ENCODE measurements around the gene KIFC3. TPM values are rescaled to one million over a fixed set of nuclear protein-coding genes. Genes with fewer than 3 reads are reported as not detected.

The KIFC3 gene
- total RNA-seq, 6 donors from 2014 or later: 82.6 to 340 (median 110) TPM

DNA sequence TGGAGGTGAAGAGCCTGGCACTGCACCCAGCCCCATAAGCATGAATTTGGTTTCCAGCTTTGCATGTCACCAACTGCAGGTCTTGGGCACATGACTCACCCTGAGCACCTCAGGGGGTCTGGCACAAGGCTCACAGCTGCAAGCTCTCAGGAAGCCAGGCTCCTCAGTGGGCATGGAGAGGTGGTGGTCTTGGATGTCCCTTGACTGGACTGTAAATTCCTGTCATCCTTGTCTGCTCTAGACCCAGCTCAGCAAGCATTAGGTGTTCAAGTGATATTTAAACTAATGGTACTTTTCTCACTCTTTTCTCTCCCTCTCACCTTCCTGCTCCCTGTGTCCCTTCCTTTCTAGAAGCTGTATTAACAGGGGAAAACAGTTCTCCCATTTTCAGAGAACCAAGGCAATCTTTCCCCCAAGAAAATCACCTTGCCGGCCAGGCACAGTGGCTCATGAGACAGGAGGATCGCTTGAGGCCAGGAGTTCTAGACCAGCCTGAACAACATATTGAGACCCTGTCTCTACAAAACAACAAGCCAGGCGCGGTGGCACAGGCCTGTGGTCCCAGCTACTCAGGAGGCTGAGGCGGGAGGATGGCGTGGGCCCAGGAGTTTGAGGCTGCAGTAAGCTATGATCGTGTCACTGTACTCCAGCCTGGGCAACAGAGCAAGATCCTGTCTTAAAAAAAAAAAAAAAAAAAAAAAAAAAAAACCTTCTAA is 5.1 kb upstream of the KIFC3 start:
- Histone ChIP-seq H3K36me3 (no peaks in the 10 kb centered on the region), H3K4me1 (peaks cover 44 to 61% (median 54%) of the 10 kb centered on the region in 4 donors), H3K4me3 (no peak overlapping the region), H3K9me3 (no peaks in the 10 kb centered on the region), H3K27ac (peak overlapping the region; percentile 56 to 83 (median 64)), H3K27me3 (no peaks in the 10 kb centered on the region)
- WGBS, 2 donors: 55 to 65% methylated on average over 7 of the region's 7 CpGs
- ATAC-seq (ENCODE audit: low FRiP score in 2 of 2): no peak
- no peak for DNase-seq
- TF ChIP-seq EP300 (IDR thresholded peaks at IDR 0.05) (no peak), CTCF (IDR thresholded peaks at IDR 0.05) (no peak)

GRCh38 chr16:57805176-57805575 is 2.9 kb upstream of the KIFC3 start:
- ATAC-seq (ENCODE audit: low FRiP score in 2 of 2) (no peak), DNase-seq (no peak)
- no peak for TF ChIP-seq POLR2AphosphoS5 (IDR thresholded peaks at IDR 0.05)
- TF ChIP-seq EP300 (IDR thresholded peaks at IDR 0.05): no peak
- TF ChIP-seq CTCF (IDR thresholded peaks at IDR 0.05): no peak
- no peak for TF ChIP-seq POLR2A (IDR thresholded peaks at IDR 0.05)
- Histone ChIP-seq H3K36me3 (no peaks in the 10 kb centered on the region), H3K4me3 (no peak overlapping the region), H3K9me3 (no peaks in the 10 kb centered on the region), H3K27me3 (no peaks in the 10 kb centered on the region), H3K4me1 (peaks cover 56 to 69% (median 62%) of the 10 kb centered on the region in 4 donors), H3K27ac (peak overlapping the region in 1 of 4 donors; percentile 23)
- WGBS, 2 donors: 72 to 77% methylated on average over 6 of the region's 6 CpGs

DNA sequence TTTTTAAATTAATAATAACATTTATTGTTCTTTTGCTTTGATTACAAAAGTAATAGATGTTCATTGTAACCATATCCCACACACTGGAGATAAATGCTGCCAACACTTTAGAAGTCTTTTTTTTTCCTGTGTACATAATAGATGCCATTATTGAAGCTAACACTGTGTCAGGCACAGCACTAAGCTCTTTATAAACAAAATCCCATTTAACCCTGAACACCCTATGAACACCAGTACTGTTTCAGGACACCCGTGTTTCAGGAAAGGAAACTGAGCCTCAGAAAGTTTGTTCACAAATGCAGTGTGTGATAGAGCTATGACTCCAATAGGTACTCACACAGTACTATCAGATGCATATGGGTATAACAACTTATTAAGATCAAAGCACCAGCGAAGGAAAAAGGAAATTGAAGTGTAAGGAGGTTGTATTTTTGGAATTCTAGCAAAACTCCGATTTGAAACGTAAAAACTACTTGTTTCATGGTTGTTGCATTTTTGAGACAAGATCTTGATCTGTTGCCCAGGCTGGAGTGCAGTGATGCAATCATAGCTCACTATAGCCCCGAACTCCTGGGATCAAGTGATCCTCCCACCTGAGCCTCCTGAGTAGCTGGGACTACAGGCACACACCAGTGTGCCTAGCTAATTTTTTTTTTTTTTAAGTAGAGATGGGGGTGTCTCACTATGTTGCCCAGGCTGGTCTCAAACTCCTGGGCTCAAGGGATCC is 2.0 kb upstream of the KIFC3 start:
- peaks cover 60 to 70% (median 63%) of the 10 kb centered on the region in 4 donors for H3K4me1 ChIP-seq
- 51 to 53% methylated on average over 5 of the region's 5 CpGs for WGBS, 2 donors
- ATAC-seq (ENCODE audit: low FRiP score in 2 of 2): no peak
- DNase-seq: no peak
- no peaks in the 10 kb centered on the region for H3K27me3 ChIP-seq
- H3K4me3 ChIP-seq: no peak overlapping the region
- TF ChIP-seq POLR2AphosphoS5 (IDR thresholded peaks at IDR 0.05) (no peak), CTCF (IDR thresholded peaks at IDR 0.05) (no peak), EP300 (IDR thresholded peaks at IDR 0.05) (no peak), POLR2A (IDR thresholded peaks at IDR 0.05) (no peak)
- H3K36me3 ChIP-seq: no peaks in the 10 kb centered on the region
- H3K27ac ChIP-seq: peak overlapping the region; percentile 61 to 95 (median 91)
- no peaks in the 10 kb centered on the region for H3K9me3 ChIP-seq

- H3K4me3 ChIP-seq: peak overlapping the region in 1 of 4 donors; percentile 69
- H3K36me3 ChIP-seq: no peaks in the 10 kb centered on the region
- 77 to 81% methylated on average over 11 to 16 of the region's 16 CpGs for WGBS, 2 donors
- H3K4me1 ChIP-seq: peaks cover 56 to 70% (median 64%) of the 10 kb centered on the region in 4 donors
- no peak for DNase-seq
- peak overlapping the region; percentile 61 to 95 (median 91) for H3K27ac ChIP-seq
- no peaks in the 10 kb centered on the region for H3K9me3 ChIP-seq
- ATAC-seq (ENCODE audit: low FRiP score in 2 of 2): no peak
- TF ChIP-seq EP300 (IDR thresholded peaks at IDR 0.05) (no peak), POLR2AphosphoS5 (IDR thresholded peaks at IDR 0.05) (no peak), CTCF (IDR thresholded peaks at IDR 0.05) (no peak), POLR2A (IDR thresholded peaks at IDR 0.05) (no peak)
- H3K27me3 ChIP-seq: no peaks in the 10 kb centered on the region
Observed at GRCh38 chr16:57803134-57803990, 1.1 kb upstream of the KIFC3 start.
